ENCODE measurements around the gene DRC7.

- TF ChIP-seq, protein P1, sequence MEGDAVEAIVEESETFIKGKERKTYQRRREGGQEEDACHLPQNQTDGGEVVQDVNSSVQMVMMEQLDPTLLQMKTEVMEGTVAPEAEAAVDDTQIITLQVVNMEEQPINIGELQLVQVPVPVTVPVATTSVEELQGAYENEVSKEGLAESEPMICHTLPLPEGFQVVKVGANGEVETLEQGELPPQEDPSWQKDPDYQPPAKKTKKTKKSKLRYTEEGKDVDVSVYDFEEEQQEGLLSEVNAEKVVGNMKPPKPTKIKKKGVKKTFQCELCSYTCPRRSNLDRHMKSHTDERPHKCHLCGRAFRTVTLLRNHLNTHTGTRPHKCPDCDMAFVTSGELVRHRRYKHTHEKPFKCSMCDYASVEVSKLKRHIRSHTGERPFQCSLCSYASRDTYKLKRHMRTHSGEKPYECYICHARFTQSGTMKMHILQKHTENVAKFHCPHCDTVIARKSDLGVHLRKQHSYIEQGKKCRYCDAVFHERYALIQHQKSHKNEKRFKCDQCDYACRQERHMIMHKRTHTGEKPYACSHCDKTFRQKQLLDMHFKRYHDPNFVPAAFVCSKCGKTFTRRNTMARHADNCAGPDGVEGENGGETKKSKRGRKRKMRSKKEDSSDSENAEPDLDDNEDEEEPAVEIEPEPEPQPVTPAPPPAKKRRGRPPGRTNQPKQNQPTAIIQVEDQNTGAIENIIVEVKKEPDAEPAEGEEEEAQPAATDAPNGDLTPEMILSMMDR (IDR thresholded peaks at IDR 0.05 in 8 of 11, conservative IDR thresholded peaks at IDR 0.05 in 3 of 11): no peak
- TF ChIP-seq POLR2A (IDR thresholded peaks at IDR 0.05): no peak
Observed at GRCh38 chr16:57740423-57741071, 45.9 kb downstream of the DRC7 start.

Data from spleen (tissue), 7 donors.